ENCODE measurements around the gene NR2F1-AS1. TPM values are rescaled to one million over a fixed set of nuclear protein-coding genes. Genes with fewer than 3 reads are reported as not detected.

NR2F1-AS1 gene
- total RNA-seq, 1 experiment from 2014 or later: 24.1 TPM

DNA sequence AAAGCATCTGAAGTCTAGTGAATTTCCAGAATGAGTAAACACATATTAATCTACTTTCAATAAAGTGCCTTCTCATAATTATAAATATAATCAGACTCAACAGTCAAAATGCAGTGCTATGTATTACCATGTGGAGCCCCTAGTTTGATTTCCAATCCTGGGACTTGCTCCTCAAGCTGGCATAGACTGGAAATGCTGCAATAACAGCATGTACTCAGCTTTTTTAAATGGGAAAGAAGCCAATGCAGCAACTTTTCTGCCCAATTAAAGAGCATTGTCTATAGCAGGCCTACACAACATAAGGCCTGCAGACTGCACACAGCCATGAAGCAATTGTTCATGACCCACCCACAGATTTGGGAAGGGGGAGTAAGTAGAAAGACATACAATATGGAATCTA is 103.2 kb downstream of the NR2F1-AS1 start:
- ATAC-seq: no peak
- H3K4me3 ChIP-seq (ENCODE audit: low read length): no peak overlapping the region
- CTCF ChIA-PET: no interaction called here
- TF ChIP-seq EZH2 (IDR thresholded peaks at IDR 0.05; ENCODE audit: low read length, unreplicated experiment) (no peak), EZH2phosphoT487 (IDR thresholded peaks at IDR 0.05; ENCODE audit: borderline replicate concordance, low read length) (no peak)
- TF ChIP-seq, protein P1, sequence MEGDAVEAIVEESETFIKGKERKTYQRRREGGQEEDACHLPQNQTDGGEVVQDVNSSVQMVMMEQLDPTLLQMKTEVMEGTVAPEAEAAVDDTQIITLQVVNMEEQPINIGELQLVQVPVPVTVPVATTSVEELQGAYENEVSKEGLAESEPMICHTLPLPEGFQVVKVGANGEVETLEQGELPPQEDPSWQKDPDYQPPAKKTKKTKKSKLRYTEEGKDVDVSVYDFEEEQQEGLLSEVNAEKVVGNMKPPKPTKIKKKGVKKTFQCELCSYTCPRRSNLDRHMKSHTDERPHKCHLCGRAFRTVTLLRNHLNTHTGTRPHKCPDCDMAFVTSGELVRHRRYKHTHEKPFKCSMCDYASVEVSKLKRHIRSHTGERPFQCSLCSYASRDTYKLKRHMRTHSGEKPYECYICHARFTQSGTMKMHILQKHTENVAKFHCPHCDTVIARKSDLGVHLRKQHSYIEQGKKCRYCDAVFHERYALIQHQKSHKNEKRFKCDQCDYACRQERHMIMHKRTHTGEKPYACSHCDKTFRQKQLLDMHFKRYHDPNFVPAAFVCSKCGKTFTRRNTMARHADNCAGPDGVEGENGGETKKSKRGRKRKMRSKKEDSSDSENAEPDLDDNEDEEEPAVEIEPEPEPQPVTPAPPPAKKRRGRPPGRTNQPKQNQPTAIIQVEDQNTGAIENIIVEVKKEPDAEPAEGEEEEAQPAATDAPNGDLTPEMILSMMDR (conservative IDR thresholded peaks at IDR 0.05; ENCODE audit: low read depth, low read length): no peak
- no peaks in the 10 kb centered on the region for H3K27me3 ChIP-seq (ENCODE audit: low read length)
- H3F3A ChIP-seq (ENCODE audit: low read length, unreplicated experiment): no peaks in the 10 kb centered on the region
- H3K79me2 ChIP-seq (ENCODE audit: low read length): no peaks in the 10 kb centered on the region
- no peak for DNase-seq
- H3K9me2 ChIP-seq (replicated peaks; ENCODE audit: low read length): no peaks in the 10 kb centered on the region
- no peaks in the 10 kb centered on the region for H4K20me1 ChIP-seq (ENCODE audit: low read length)
- no TSS peak for BruUV-seq (replicated peaks)
- H3K4me2 ChIP-seq (ENCODE audit: low read length): no peak overlapping the region
- no peak overlapping the region for H2AFZ ChIP-seq (ENCODE audit: low read length)
- H3K36me3 ChIP-seq (ENCODE audit: low read depth, low read length): peaks cover 23% of the 10 kb centered on the region
- H3K9me3 ChIP-seq (ENCODE audit: low read length): peaks cover 17% of the 10 kb centered on the region; the same call in 1 of the 2 replicates
- 0 out of 2 replicates have a peak, but pooled peaks cover 4% of the 10 kb centered on the region for H3K4me1 ChIP-seq (ENCODE audit: insufficient read depth, low read length)
- H3K9ac ChIP-seq (ENCODE audit: low read length): no peak overlapping the region
- H3K27ac ChIP-seq (ENCODE audit: low read length): no peak overlapping the region
- intact Hi-C loops (cut with micrococcal nuclease): no loop called here
- POLR2A ChIA-PET (ENCODE audit: unreplicated experiment): no interaction called here

- Histone ChIP-seq H3K4me1 (ENCODE audit: insufficient read depth, low read length) (0 out of 2 replicates have a peak, but pooled peaks cover 4% of the 10 kb centered on the region), H2AFZ (ENCODE audit: low read length) (no peak overlapping the region), H3F3A (ENCODE audit: low read length, unreplicated experiment) (no peaks in the 10 kb centered on the region), H4K20me1 (ENCODE audit: low read length) (no peaks in the 10 kb centered on the region), H3K27me3 (ENCODE audit: low read length) (no peaks in the 10 kb centered on the region), H3K9me2 (replicated peaks; ENCODE audit: low read length) (no peaks in the 10 kb centered on the region), H3K4me2 (ENCODE audit: low read length) (no peak overlapping the region), H3K79me2 (ENCODE audit: low read length) (no peaks in the 10 kb centered on the region), H3K36me3 (ENCODE audit: low read depth, low read length) (peaks cover 23% of the 10 kb centered on the region), H3K9me3 (ENCODE audit: low read length) (peaks cover 17% of the 10 kb centered on the region; the same call in 1 of the 2 replicates), H3K27ac (ENCODE audit: low read length) (no peak overlapping the region), H3K9ac (ENCODE audit: low read length) (no peak overlapping the region), H3K4me3 (ENCODE audit: low read length) (no peak overlapping the region)
- intact Hi-C loops (cut with micrococcal nuclease): no loop called here
- TF ChIP-seq EZH2 (IDR thresholded peaks at IDR 0.05; ENCODE audit: low read length, unreplicated experiment) (no peak), EZH2phosphoT487 (IDR thresholded peaks at IDR 0.05; ENCODE audit: borderline replicate concordance, low read length) (no peak)
- TF ChIP-seq, protein P1 (conservative IDR thresholded peaks at IDR 0.05; ENCODE audit: low read depth, low read length): no peak
- DNase-seq: peak; percentile 34
- ATAC-seq: peak; percentile 64; the same call in 1 of the 2 replicates
- ChIA-PET POLR2A (ENCODE audit: unreplicated experiment) (no interaction called here), CTCF (no interaction called here)
- BruUV-seq (replicated peaks): no TSS peak
Observed at GRCh38 chr5:93476251-93476742, 104.7 kb downstream of the NR2F1-AS1 start.

DNA sequence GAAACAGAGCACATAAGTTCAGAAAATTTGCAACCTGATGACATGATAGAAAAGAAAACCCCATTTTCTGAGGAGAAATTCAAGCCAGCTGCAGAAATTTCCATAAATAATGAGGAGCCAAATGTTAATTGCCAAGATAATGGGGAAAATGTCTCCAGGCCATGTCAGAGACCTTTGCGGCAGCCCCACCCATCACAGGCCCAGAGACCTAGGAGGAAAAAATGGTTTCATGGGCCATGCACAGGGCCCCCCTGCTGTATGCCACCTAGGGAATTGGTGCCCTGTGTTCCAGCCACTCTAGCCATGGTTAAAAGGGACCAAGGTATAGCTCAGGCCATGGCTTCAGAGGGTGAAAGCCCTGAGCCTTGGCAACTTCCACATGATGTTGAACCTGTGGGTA is 118.1 kb downstream of the NR2F1-AS1 start:
- DNase-seq (no peak), ATAC-seq (no peak)
- Histone ChIP-seq H3K9me3 (ENCODE audit: low read length) (peaks cover 16% of the 10 kb centered on the region), H3K79me2 (ENCODE audit: low read length) (no peaks in the 10 kb centered on the region), H3K4me2 (ENCODE audit: low read length) (no peak overlapping the region), H3F3A (ENCODE audit: low read length, unreplicated experiment) (no peaks in the 10 kb centered on the region), H3K9ac (ENCODE audit: low read length) (no peak overlapping the region), H3K27ac (ENCODE audit: low read length) (no peak overlapping the region), H3K9me2 (replicated peaks; ENCODE audit: low read length) (no peaks in the 10 kb centered on the region), H3K36me3 (ENCODE audit: low read depth, low read length) (peaks cover 27% of the 10 kb centered on the region), H2AFZ (ENCODE audit: low read length) (no peak overlapping the region), H3K4me1 (ENCODE audit: insufficient read depth, low read length) (peaks cover 4% of the 10 kb centered on the region; the same call in 1 of the 2 replicates), H3K4me3 (ENCODE audit: low read length) (no peak overlapping the region), H4K20me1 (ENCODE audit: low read length) (no peaks in the 10 kb centered on the region), H3K27me3 (ENCODE audit: low read length) (no peaks in the 10 kb centered on the region)
- TF ChIP-seq EZH2phosphoT487 (IDR thresholded peaks at IDR 0.05; ENCODE audit: borderline replicate concordance, low read length): no peak
- TF ChIP-seq, protein P1 (conservative IDR thresholded peaks at IDR 0.05; ENCODE audit: low read depth, low read length): no peak
- TF ChIP-seq EZH2 (IDR thresholded peaks at IDR 0.05; ENCODE audit: low read length, unreplicated experiment): no peak
- no TSS peak for BruUV-seq (replicated peaks)
- ChIA-PET POLR2A (ENCODE audit: unreplicated experiment) (no interaction called here), CTCF (no interaction called here)
- intact Hi-C loops (cut with micrococcal nuclease): no loop called here

Data from PC-3 (cell line).